Measurements from ENCODE around the gene NAA60.

DNA sequence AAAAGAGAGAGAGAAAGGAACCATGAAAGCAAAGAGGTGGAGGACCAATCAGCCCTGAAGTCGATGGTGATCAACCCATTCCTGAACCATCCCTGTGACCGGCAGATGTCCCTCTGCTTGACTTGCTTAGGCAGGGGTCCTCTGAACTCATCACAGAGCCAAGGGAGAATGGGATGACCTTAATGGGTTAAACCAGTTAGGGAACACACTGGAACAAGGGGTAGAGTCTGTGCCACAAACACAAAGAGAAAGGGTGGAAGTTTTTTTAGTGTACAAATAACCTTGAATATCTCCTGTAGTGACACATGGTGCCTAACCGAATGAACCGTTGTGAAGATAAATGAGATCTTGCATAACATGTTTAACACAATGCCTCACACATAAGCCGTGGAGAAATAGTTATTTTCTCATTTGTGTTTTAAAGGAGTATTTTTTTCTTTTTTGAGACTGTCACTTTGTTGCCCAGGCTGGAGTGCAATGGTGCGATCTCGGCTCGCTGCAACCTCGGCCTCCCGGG, 11.2 kb downstream of the NAA60 start:
- no peak for TF ChIP-seq JUND (IDR thresholded peaks at IDR 0.05)
- TF ChIP-seq, protein P1, sequence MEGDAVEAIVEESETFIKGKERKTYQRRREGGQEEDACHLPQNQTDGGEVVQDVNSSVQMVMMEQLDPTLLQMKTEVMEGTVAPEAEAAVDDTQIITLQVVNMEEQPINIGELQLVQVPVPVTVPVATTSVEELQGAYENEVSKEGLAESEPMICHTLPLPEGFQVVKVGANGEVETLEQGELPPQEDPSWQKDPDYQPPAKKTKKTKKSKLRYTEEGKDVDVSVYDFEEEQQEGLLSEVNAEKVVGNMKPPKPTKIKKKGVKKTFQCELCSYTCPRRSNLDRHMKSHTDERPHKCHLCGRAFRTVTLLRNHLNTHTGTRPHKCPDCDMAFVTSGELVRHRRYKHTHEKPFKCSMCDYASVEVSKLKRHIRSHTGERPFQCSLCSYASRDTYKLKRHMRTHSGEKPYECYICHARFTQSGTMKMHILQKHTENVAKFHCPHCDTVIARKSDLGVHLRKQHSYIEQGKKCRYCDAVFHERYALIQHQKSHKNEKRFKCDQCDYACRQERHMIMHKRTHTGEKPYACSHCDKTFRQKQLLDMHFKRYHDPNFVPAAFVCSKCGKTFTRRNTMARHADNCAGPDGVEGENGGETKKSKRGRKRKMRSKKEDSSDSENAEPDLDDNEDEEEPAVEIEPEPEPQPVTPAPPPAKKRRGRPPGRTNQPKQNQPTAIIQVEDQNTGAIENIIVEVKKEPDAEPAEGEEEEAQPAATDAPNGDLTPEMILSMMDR (IDR thresholded peaks at IDR 0.05; ENCODE audit: low read depth, low read length, missing input control) = no peak
- TF ChIP-seq, protein P2, sequence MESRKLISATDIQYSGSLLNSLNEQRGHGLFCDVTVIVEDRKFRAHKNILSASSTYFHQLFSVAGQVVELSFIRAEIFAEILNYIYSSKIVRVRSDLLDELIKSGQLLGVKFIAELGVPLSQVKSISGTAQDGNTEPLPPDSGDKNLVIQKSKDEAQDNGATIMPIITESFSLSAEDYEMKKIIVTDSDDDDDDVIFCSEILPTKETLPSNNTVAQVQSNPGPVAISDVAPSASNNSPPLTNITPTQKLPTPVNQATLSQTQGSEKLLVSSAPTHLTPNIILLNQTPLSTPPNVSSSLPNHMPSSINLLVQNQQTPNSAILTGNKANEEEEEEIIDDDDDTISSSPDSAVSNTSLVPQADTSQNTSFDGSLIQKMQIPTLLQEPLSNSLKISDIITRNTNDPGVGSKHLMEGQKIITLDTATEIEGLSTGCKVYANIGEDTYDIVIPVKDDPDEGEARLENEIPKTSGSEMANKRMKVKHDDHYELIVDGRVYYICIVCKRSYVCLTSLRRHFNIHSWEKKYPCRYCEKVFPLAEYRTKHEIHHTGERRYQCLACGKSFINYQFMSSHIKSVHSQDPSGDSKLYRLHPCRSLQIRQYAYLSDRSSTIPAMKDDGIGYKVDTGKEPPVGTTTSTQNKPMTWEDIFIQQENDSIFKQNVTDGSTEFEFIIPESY (IDR thresholded peaks at IDR 0.05) = no peak

Measured in liver (tissue), 3 donors.